IMR-90 (cell line): Measurements from ENCODE around the gene MTCP1. TPM values are rescaled to one million over a fixed set of nuclear protein-coding genes. Genes with fewer than 3 reads are reported as not detected.

ENCODE experiments used
- ATAC-seq: fragments of 200-7000 bp; cut with Tn5 transposase; 2 replicates; pipeline ENCODE4 v1.9.1; 2020; ENCODE audit warnings: low read depth, mild to moderate bottlenecking, moderate library complexity
- BruUV-seq: library from RNA; stranded (reverse); fragments of 400-500 nt; replicated peaks from 2 replicates; lab custom pipeline; 2021; lab: Mats Ljungman, UMichigan
- CTCF ChIA-PET: fragments of 300-600 bp; formaldehyde crosslinking; extraction: SDS; loops from one replicate; lab custom pipeline; 2021; ENCODE audit warnings: antibody characterized with exemption; lab: Yijun Ruan, JAX
- POLR2A ChIA-PET: fragments of 300-600 bp; sonication (Branson Sonifier 250); formaldehyde crosslinking; loops from one replicate; lab custom pipeline; 2022; ENCODE audit warnings: antibody characterized with exemption; ENCODE audit not compliant: unreplicated experiment; lab: Charles Lee
- DNase-seq: peaks from one replicate; pipeline ENCODE4 v3.0.0; 2013
- H2AFZ ChIP-seq: replicated peaks from 2 replicates; pipeline ENCODE3; 2013; ENCODE audit warnings: low read length, mild to moderate bottlenecking; ENCODE audit not compliant: poor library complexity
- H2AK5ac ChIP-seq: 2 replicates; pipeline ENCODE4 v1.6.1; 2013; ENCODE audit warnings: low read depth, low read length, inconsistent platforms
- H2AK9ac ChIP-seq: replicated peaks from 2 replicates; pipeline ENCODE3; 2013; ENCODE audit warnings: mild to moderate bottlenecking, low read depth, low read length, moderate library complexity; ENCODE audit not compliant: poor library complexity
- H2BK120ac ChIP-seq: 2 replicates; pipeline ENCODE4 v1.6.1; 2013; ENCODE audit warnings: low read depth, low read length, inconsistent platforms
- H2BK15ac ChIP-seq: 3 replicates; pipeline ENCODE4 v1.6.1; 2013; ENCODE audit warnings: low read depth, low read length, inconsistent platforms
- H2BK20ac ChIP-seq: 2 replicates; pipeline ENCODE4 v1.6.1; 2013; ENCODE audit warnings: low read depth, mild to moderate bottlenecking, inconsistent platforms, low read length, moderate library complexity
- H2BK5ac ChIP-seq: 2 replicates; pipeline ENCODE4 v1.6.1; 2013; ENCODE audit warnings: mild to moderate bottlenecking, low read depth, low read length, inconsistent platforms; ENCODE audit not compliant: poor library complexity, severe bottlenecking
- H3K14ac ChIP-seq: replicated peaks from 2 replicates; pipeline ENCODE4 v1.6.1; 2013; ENCODE audit warnings: low read depth, low read length, inconsistent platforms
- H3K18ac ChIP-seq: 2 replicates; pipeline ENCODE4 v1.6.1; 2013; ENCODE audit warnings: low read depth, low read length, control low read depth
- H3K23ac ChIP-seq: 2 replicates; pipeline ENCODE4 v1.6.1; 2013; ENCODE audit warnings: low read depth, low read length, inconsistent platforms
- H3K27ac ChIP-seq: 2 replicates; pipeline ENCODE4 v1.5.1; 2013; ENCODE audit warnings: mild to moderate bottlenecking, control low read depth, low read length; ENCODE audit not compliant: insufficient read depth
- H3K27me3 ChIP-seq: 2 replicates; pipeline ENCODE4 v1.6.1; 2013; ENCODE audit warnings: low read length; ENCODE audit not compliant: control insufficient read depth, insufficient read depth
- H3K36me3 ChIP-seq: 2 replicates; pipeline ENCODE4 v1.6.1; 2013; ENCODE audit warnings: low read length, mixed read lengths; ENCODE audit not compliant: control insufficient read depth, insufficient read depth
- H3K4ac ChIP-seq: 2 replicates; pipeline ENCODE4 v1.6.1; 2013; ENCODE audit warnings: low read depth, low read length, inconsistent platforms
- H3K4me1 ChIP-seq: 2 replicates; pipeline ENCODE4 v1.6.1; 2013; ENCODE audit warnings: low read length, mixed read lengths; ENCODE audit not compliant: control insufficient read depth, insufficient read depth
- H3K4me2 ChIP-seq: 2 replicates; pipeline ENCODE4 v1.6.1; 2013; ENCODE audit warnings: low read depth, mild to moderate bottlenecking, control low read depth, low read length, moderate library complexity
- H3K4me3 ChIP-seq: 2 replicates; pipeline ENCODE4 v1.5.1; 2013; ENCODE audit warnings: low read depth, mild to moderate bottlenecking, control low read depth, low read length, moderate library complexity; ENCODE audit not compliant: insufficient read depth
- H3K56ac ChIP-seq: 2 replicates; pipeline ENCODE4 v1.6.1; 2013; ENCODE audit warnings: low read length, inconsistent platforms; ENCODE audit not compliant: insufficient read depth; ENCODE audit errors: extremely low read depth
- H3K79me1 ChIP-seq, 2 experiments: 2 replicates each; pipeline ENCODE4 v1.6.1; 2013; ENCODE audit warnings: low read length in 2 of 2, inconsistent platforms in 1 of 2, low read depth in 1 of 2
- H3K9ac ChIP-seq: 2 replicates; pipeline ENCODE4 v1.6.1; 2013; ENCODE audit warnings: low read depth, low read length, control low read depth
- H3K9me1 ChIP-seq: 2 replicates; pipeline ENCODE4 v1.6.1; 2013; ENCODE audit warnings: low read length, inconsistent platforms; ENCODE audit not compliant: insufficient read depth
- H3K9me3 ChIP-seq: 2 replicates; pipeline ENCODE4 v1.6.1; 2013; ENCODE audit warnings: low read length; ENCODE audit not compliant: control insufficient read depth, insufficient read depth
- H4K20me1 ChIP-seq: 2 replicates; pipeline ENCODE4 v1.6.1; 2013; ENCODE audit warnings: low read length, inconsistent platforms; ENCODE audit not compliant: insufficient read depth
- H4K5ac ChIP-seq: 2 replicates; pipeline ENCODE4 v1.6.1; 2013; ENCODE audit warnings: mild to moderate bottlenecking, low read depth, low read length, control low read depth
- H4K8ac ChIP-seq, 2 experiments: 2 replicates each; pipeline ENCODE4 v1.6.1; 2013; ENCODE audit warnings: low read depth in 2 of 2, low read length in 2 of 2, control low read depth in 1 of 2, inconsistent platforms in 1 of 2
- H4K91ac ChIP-seq: 2 replicates; pipeline ENCODE4 v1.6.1; 2013; ENCODE audit warnings: low read depth, low read length, inconsistent platforms; ENCODE audit not compliant: insufficient read depth
- BHLHE40 ChIP-seq: fragments of 150-350 bp; IDR thresholded peaks from 2 replicates; pipeline ENCODE4 v1.6.1; 2016; ENCODE audit warnings: mild to moderate bottlenecking, low read depth, low read length
- CEBPB ChIP-seq: IDR thresholded peaks from 2 replicates; pipeline ENCODE4 v1.6.1; 2012; ENCODE audit warnings: low read depth, low read length, improper control_type of control experiment
- CHD1 ChIP-seq: IDR thresholded peaks from 2 replicates; pipeline ENCODE4 v1.6.1; 2012; ENCODE audit warnings: low read depth, low read length, improper control_type of control experiment
- CTCF ChIP-seq: conservative IDR thresholded peaks from 2 replicates; pipeline ENCODE4 v1.5.1; 2012; ENCODE audit warnings: mild to moderate bottlenecking, low read depth, low read length, improper control_type of control experiment
- FOS ChIP-seq: fragments of 150-350 bp; IDR thresholded peaks from 2 replicates; pipeline ENCODE4 v1.6.1; 2016; ENCODE audit warnings: low read depth, low read length
- MAFK ChIP-seq: IDR thresholded peaks from 2 replicates; pipeline ENCODE4 v1.6.1; 2012; ENCODE audit warnings: low read depth, low read length, improper control_type of control experiment
- MAZ ChIP-seq: IDR thresholded peaks from 2 replicates; pipeline ENCODE4 v1.6.1; 2012; ENCODE audit warnings: low read depth, mild to moderate bottlenecking, low read length, improper control_type of control experiment, moderate library complexity, borderline replicate concordance
- MXI1 ChIP-seq: IDR thresholded peaks from 2 replicates; pipeline ENCODE4 v1.6.1; 2012; ENCODE audit warnings: low read depth, mild to moderate bottlenecking, low read length, moderate library complexity, borderline replicate concordance
- NFE2L2 ChIP-seq: fragments of 150-350 bp; IDR thresholded peaks from 2 replicates; pipeline ENCODE4 v1.6.1; 2016; ENCODE audit warnings: low read depth, mild to moderate bottlenecking, low read length
- POLR2A ChIP-seq: IDR thresholded peaks from 2 replicates; pipeline ENCODE4 v1.6.1; 2012; ENCODE audit warnings: mild to moderate bottlenecking, low read depth, low read length
- RAD21 ChIP-seq: IDR thresholded peaks from 2 replicates; pipeline ENCODE4 v1.6.1; 2012; ENCODE audit warnings: low read length, improper control_type of control experiment
- RCOR1 ChIP-seq: IDR thresholded peaks from 2 replicates; pipeline ENCODE4 v1.6.1; 2012; ENCODE audit warnings: mild to moderate bottlenecking, low read length, improper control_type of control experiment; ENCODE audit not compliant: insufficient replicate concordance
- RFX5 ChIP-seq: IDR thresholded peaks from 2 replicates; pipeline ENCODE4 v1.8.0; 2012; ENCODE audit warnings: low read depth, mild to moderate bottlenecking, low read length, moderate library complexity
- SMC3 ChIP-seq: fragments of 150-350 bp; IDR thresholded peaks from 2 replicates; pipeline ENCODE4 v1.6.1; 2016; ENCODE audit warnings: low read depth, mild to moderate bottlenecking, antibody characterized with exemption, low read length, moderate library complexity
- USF2 ChIP-seq: fragments of 150-350 bp; IDR thresholded peaks from 2 replicates; pipeline ENCODE4 v1.6.1; 2017; ENCODE audit warnings: mild to moderate bottlenecking, antibody characterized with exemption, low read length, low read depth
- WGBS, 2 experiments: methylation state at CpG; one replicate each; pipeline versions ENCODE4 v1.1.5 to v1.1.7; 2013; ENCODE audit warnings: missing lambda C conversion rate in 2 of 2; ENCODE audit not compliant: insufficient read length in 1 of 2; ENCODE audit errors: extremely low coverage in 2 of 2; 5-methylcytosine and 5-hydroxymethylcytosine counted together
- dilution Hi-C: fragments of 300-500 bp; cut with HindIII; formaldehyde crosslinking; loops from one replicate; pipeline ENCODE4 v1.14.3; 2018; ENCODE audit warnings: low sequenced_read_pairs; ENCODE audit not compliant: unreplicated experiment
- in situ Hi-C: fragments of 300-500 bp; cut with MboI; formaldehyde crosslinking; loops from 3 replicates; pipeline ENCODE4 v1.14.3; 2019; ENCODE audit warnings: low sequenced_read_pairs, inconsistent platforms, mixed read lengths
- intact Hi-C: fragments of 100-400 bp; cut with micrococcal nuclease; formaldehyde crosslinking; loops from 2 replicates; pipeline ENCODE4 v1.10.0; 2022
- polyA plus RNA-seq, 3 experiments: library from polyadenylated mRNA; depleted of rRNA; stranded (reverse); fragments of >200 nt; gene quantifications; 2 replicates each; pipeline ENCODE4 v1.2.3, GENCODE V29; 2012; ENCODE audit warnings: low replicate concordance in 1 of 3
- total RNA-seq: library from RNA; depleted of rRNA; stranded (reverse); fragments of >200 nt; gene quantifications from 2 replicates; pipeline ENCODE4 v1.2.3, GENCODE V29; 2012

The MTCP1 gene
- total and polyA plus RNA-seq, 2 of the 4 experiments (the other 2 are of a cell fraction), result 0.54 to 4.2 TPM

GRCh38 chrX:155069414-155069813, 1.5 kb downstream of the MTCP1 start:
- in situ Hi-C loops, result no loop called here
- Histone ChIP-seq H3K9ac (no peak overlapping the region), H3K56ac (no peak overlapping the region), H3K23ac (no peak overlapping the region), H2AFZ (no peak overlapping the region), H2BK5ac (no peak overlapping the region), H3K14ac (no peak overlapping the region), H3K27me3 (no peaks in the 10 kb centered on the region), H3K79me1 (peaks cover 8 to 33% of the 10 kb centered on the region in 2 experiments; a peak in 3 of 4 replicates), H4K20me1 (no peaks in the 10 kb centered on the region), H3K4me2 (peak overlapping the region; percentile 94; the same call in 1 of the 2 replicates), H3K18ac (no peak overlapping the region), H2AK5ac (no peak overlapping the region), H2BK20ac (no peak overlapping the region), H2AK9ac (no peak overlapping the region), H4K8ac (no peak overlapping the region), H4K5ac (no peak overlapping the region), H3K4ac (no peak overlapping the region), H3K36me3 (no peaks in the 10 kb centered on the region), H2BK120ac (no peak overlapping the region), H4K91ac (no peak overlapping the region), H3K9me3 (no peaks in the 10 kb centered on the region), H2BK15ac (no peak overlapping the region), H3K27ac (no peak overlapping the region), H3K9me1 (no peaks in the 10 kb centered on the region), H3K4me1 (peaks cover 6% of the 10 kb centered on the region), H3K4me3 (no peak overlapping the region)
- DNase-seq (no peak), ATAC-seq (no peak)
- ChIA-PET POLR2A (no interaction called here), CTCF (no interaction called here)
- TF ChIP-seq BHLHE40 (no peak), NFE2L2 (no peak), SMC3 (no peak), RCOR1 (no peak), MXI1 (no peak), CTCF (no peak), FOS (no peak), CEBPB (no peak), POLR2A (no peak), MAZ (no peak), USF2 (no peak), RAD21 (no peak), MAFK (no peak), RFX5 (no peak), CHD1 (no peak)
- intact Hi-C loops, result no loop called here
- no TSS peak for BruUV-seq
- dilution Hi-C loops, result no loop called here
- WGBS, 2 experiments, result no CpG with 5 or more reads among the region's 1 CpG
